Activated CD8-positive, alpha-beta T cell treated with anti-CD3 and anti-CD28 coated beads for 36 hours (primary cell): ENCODE results near the gene TMEFF1. TPM values are rescaled to one million over a fixed set of nuclear protein-coding genes. Genes with fewer than 3 reads are reported as not detected.
A peak's percentile ranks its signal among the peaks of the same experiment; 100 is the strongest.

ENCODE experiments used
- ATAC-seq: fragments of 200-7000 bp; cut with Tn5 transposase; one replicate; pipeline ENCODE4 v1.10.0; 2021; ENCODE audit warnings: mild to moderate bottlenecking, moderate library complexity
- CTCF ChIA-PET: fragments of 350-600 bp; sonication (Branson Sonifier 250); formaldehyde crosslinking; loops from one replicate; lab custom pipeline; 2021; ENCODE audit warnings: antibody characterized with exemption; lab: Charles Lee
- POLR2A ChIA-PET: fragments of 350-600 bp; sonication (Branson Sonifier 250); formaldehyde crosslinking; loops from one replicate; lab custom pipeline; 2021; ENCODE audit warnings: antibody characterized with exemption; lab: Charles Lee
- DNase-seq: peaks from one replicate; pipeline ENCODE4 v3.0.0-alpha.2; 2020
- H3K27ac Mint-ChIP-seq: one replicate; pipeline ENCODE4 v1.8.0; 2021; ENCODE audit warnings: mild to moderate bottlenecking, mixed read lengths
- H3K27me3 Mint-ChIP-seq: one replicate; pipeline ENCODE4 v1.8.0; 2021; ENCODE audit warnings: mixed read lengths
- H3K36me3 Mint-ChIP-seq: one replicate; pipeline ENCODE4 v1.8.0; 2021; ENCODE audit warnings: low read depth, mixed read lengths
- H3K4me1 Mint-ChIP-seq: one replicate; pipeline ENCODE4 v1.8.0; 2021; ENCODE audit warnings: low read depth, mixed read lengths
- H3K4me3 Mint-ChIP-seq: one replicate; pipeline ENCODE4 v1.8.0; 2021; ENCODE audit warnings: mild to moderate bottlenecking, moderate library complexity, mixed read lengths
- H3K9me3 Mint-ChIP-seq: one replicate; pipeline ENCODE4 v1.8.0; 2021; ENCODE audit warnings: mixed read lengths
- CTCF ChIP-seq: fragments of 200-600 bp; IDR thresholded peaks from one replicate; pipeline ENCODE4 v1.8.0; 2022; ENCODE audit warnings: antibody characterized with exemption, mild to moderate bottlenecking
- intact Hi-C: fragments of 100-400 bp; cut with micrococcal nuclease; formaldehyde crosslinking; loops from one replicate; pipeline ENCODE4 v1.10.0; 2022
- total RNA-seq, 2 experiments: library from RNA; stranded (reverse); gene quantifications; one replicate each; pipeline ENCODE4 v1.2.3, GENCODE V29; 2021

The TMEFF1 gene
- total RNA-seq, result under 1 TPM; 0.68 to 0.78 TPM

GRCh38 chr9:100472788-100473275 lies at the start of gene TMEFF1:
Gene TMEFF1 (plus strand): TSS chr9:100473149. CDS start chr9:100473545, 396 bp downstream.
- Mint-ChIP-seq H3K4me3 (peak within 1 kb of the TSS; percentile 46), H3K27me3 (peaks cover 25% of the 10 kb centered on the region), H3K9me3 (no peaks in the 10 kb centered on the region), H3K36me3 (no peaks in the 10 kb centered on the region), H3K27ac (no peak within 1 kb of the TSS), H3K4me1 (peaks cover 3% of the 10 kb centered on the region)
- TF ChIP-seq CTCF, result no peak
- peak; percentile 88 for ATAC-seq
- POLR2A ChIA-PET, result interaction anchor here (0.5 kb wide), 1 partner anchor 42 kb away, joined by 3 read pairs; no protein-coding TSS in a partner anchor
- intact Hi-C loops, result no loop called here
- DNase-seq, result peak; percentile 73
- CTCF ChIA-PET, result interaction anchor here (0.7 to 1.5 kb wide), 4 partner anchors 32 to 149 kb away, joined by 3 to 5 read pairs (median 3); no protein-coding TSS in a partner anchor

- Mint-ChIP-seq H3K27me3 (peaks cover 4% of the 10 kb centered on the region), H3K4me1 (peaks cover 33% of the 10 kb centered on the region), H3K36me3 (no peaks in the 10 kb centered on the region), H3K27ac (no peak overlapping the region), H3K9me3 (no peaks in the 10 kb centered on the region), H3K4me3 (peak overlapping the region; percentile 89)
- ATAC-seq (no peak), DNase-seq (no peak)
- no peak for TF ChIP-seq CTCF
- intact Hi-C loops, result no loop called here
- POLR2A ChIA-PET, result interaction anchor here (1.3 kb wide), 1 partner anchor 10 kb away, joined by 4 read pairs; no protein-coding TSS in a partner anchor
- CTCF ChIA-PET, result interaction anchor here (1.6 to 4.4 kb wide), 2 partner anchors 11 to 12 kb away, joined by 3 to 32 read pairs; no protein-coding TSS in a partner anchor
Observed at GRCh38 chr9:100425758-100426157, 47.2 kb upstream of the TMEFF1 start.

- H3K36me3 Mint-ChIP-seq, result no peaks in the 10 kb centered on the region
- DNase-seq (no peak), ATAC-seq (no peak)
- H3K4me1 Mint-ChIP-seq, result peaks cover 33% of the 10 kb centered on the region
- intact Hi-C loops, result no loop called here
- peaks cover 4% of the 10 kb centered on the region for H3K27me3 Mint-ChIP-seq
- no peak for TF ChIP-seq CTCF
- peak overlapping the region; percentile 95 for H3K27ac Mint-ChIP-seq
- POLR2A ChIA-PET, result interaction anchor here (1.0 to 1.3 kb wide), 4 partner anchors 9 to 82 kb away, joined by 3 to 4 read pairs (median 4); no protein-coding TSS in a partner anchor
- CTCF ChIA-PET, result interaction anchor here (0.9 to 4.4 kb wide), 4 partner anchors 8 to 74 kb away, joined by 3 to 32 read pairs (median 4); partner anchors contain the start of gene TEX10
- H3K9me3 Mint-ChIP-seq, result no peaks in the 10 kb centered on the region
- H3K4me3 Mint-ChIP-seq, result peak overlapping the region; percentile 89
Observed at GRCh38 chr9:100426189-100426529, 46.8 kb upstream of the TMEFF1 start.

GRCh38 chr9:100426530-100427365 lies 46.2 kb upstream of the TMEFF1 start, which contains the start of gene MSANTD3:
Gene MSANTD3 (plus strand): TSS chr9:100427143. CDS start chr9:100441939, 14,796 bp downstream.
- Mint-ChIP-seq H3K4me3 (peak within 1 kb of the TSS; percentile 89), H3K27ac (peak within 1 kb of the TSS; percentile 95), H3K27me3 (peaks cover 3% of the 10 kb centered on the region), H3K4me1 (peaks cover 33% of the 10 kb centered on the region), H3K9me3 (no peaks in the 10 kb centered on the region), H3K36me3 (no peaks in the 10 kb centered on the region)
- ATAC-seq (peak; percentile 80), DNase-seq (peak; percentile 57)
- ChIA-PET CTCF (interaction anchor here (0.9 to 4.4 kb wide), 4 partner anchors 9 to 74 kb away, joined by 3 to 32 read pairs (median 4); partner anchors contain the start of gene TEX10), POLR2A (interaction anchor here (1.0 to 1.3 kb wide), 6 partner anchors 9 to 94 kb away, joined by 3 to 4 read pairs (median 4); partner anchors contain the start of gene TEX10)
- no peak for TF ChIP-seq CTCF
- intact Hi-C loops, result no loop called here
